Measurements from ENCODE around the gene DLGAP1. TPM values are rescaled to one million over a fixed set of nuclear protein-coding genes. Genes with fewer than 3 reads are reported as not detected.

The DLGAP1 gene
- total RNA-seq, 1 experiment from 2014 or later, result 0.07 TPM

DNA sequence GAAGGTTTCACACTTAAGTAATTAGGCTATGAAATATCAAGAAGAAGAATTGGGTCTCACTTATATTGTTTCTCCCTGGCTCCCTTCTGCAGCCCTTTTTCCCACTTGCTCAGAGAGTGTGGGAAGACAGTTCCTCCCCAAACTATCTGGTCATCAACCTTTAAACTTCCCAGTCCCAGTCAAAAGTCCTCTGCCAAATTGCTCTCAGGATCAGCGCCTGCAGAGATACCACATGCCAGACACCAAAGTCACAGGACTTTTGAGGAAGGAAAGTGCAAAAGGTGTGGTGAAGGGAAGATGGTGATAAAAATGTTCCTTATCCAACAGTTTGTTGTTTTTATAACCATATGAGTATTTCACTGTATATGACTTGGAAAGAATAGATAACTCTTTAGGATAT is 51.3 kb downstream of the DLGAP1 start:
- Mint-ChIP-seq H3K9me3 (ENCODE audit: unreplicated experiment) (no peaks in the 10 kb centered on the region), H3K36me3 (ENCODE audit: insufficient read depth, unreplicated experiment) (no peaks in the 10 kb centered on the region), H3K27me3 (ENCODE audit: insufficient read depth, unreplicated experiment) (peaks cover 6% of the 10 kb centered on the region), H3K4me3 (ENCODE audit: unreplicated experiment) (no peak overlapping the region), H3K4me1 (ENCODE audit: low read depth, unreplicated experiment) (no peaks in the 10 kb centered on the region), H3K27ac (ENCODE audit: unreplicated experiment) (no peak overlapping the region)
- CTCF ChIA-PET, result no interaction called here
- H3K4me3 ChIP-seq (ENCODE audit: low read depth, low read length), result no peak overlapping the region
- no peaks in the 10 kb centered on the region for H3K36me3 ChIP-seq (ENCODE audit: control insufficient read depth, insufficient read depth, low read length)
- no TSS peak for BruUV-seq (replicated peaks)
- POLR2A ChIA-PET, result no interaction called here
- intact Hi-C loops (cut with micrococcal nuclease; ENCODE audit: unreplicated experiment), result no loop called here
- no peak for DNase-seq
- H3K9me3 ChIP-seq, result no peaks in the 10 kb centered on the region
- no peaks in the 10 kb centered on the region for H3K4me1 ChIP-seq
- H3K27me3 ChIP-seq (replicated peaks; ENCODE audit: control insufficient read depth, insufficient read depth, low read length), result no peaks in the 10 kb centered on the region
- TF ChIP-seq, protein P1, sequence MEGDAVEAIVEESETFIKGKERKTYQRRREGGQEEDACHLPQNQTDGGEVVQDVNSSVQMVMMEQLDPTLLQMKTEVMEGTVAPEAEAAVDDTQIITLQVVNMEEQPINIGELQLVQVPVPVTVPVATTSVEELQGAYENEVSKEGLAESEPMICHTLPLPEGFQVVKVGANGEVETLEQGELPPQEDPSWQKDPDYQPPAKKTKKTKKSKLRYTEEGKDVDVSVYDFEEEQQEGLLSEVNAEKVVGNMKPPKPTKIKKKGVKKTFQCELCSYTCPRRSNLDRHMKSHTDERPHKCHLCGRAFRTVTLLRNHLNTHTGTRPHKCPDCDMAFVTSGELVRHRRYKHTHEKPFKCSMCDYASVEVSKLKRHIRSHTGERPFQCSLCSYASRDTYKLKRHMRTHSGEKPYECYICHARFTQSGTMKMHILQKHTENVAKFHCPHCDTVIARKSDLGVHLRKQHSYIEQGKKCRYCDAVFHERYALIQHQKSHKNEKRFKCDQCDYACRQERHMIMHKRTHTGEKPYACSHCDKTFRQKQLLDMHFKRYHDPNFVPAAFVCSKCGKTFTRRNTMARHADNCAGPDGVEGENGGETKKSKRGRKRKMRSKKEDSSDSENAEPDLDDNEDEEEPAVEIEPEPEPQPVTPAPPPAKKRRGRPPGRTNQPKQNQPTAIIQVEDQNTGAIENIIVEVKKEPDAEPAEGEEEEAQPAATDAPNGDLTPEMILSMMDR (IDR thresholded peaks at IDR 0.05; ENCODE audit: insufficient read depth in 1 of 2, low read depth in 1 of 2, low read length in 1 of 2, severe bottlenecking in 1 of 2, unreplicated experiment in 1 of 2), result no peak

- H3K4me1 ChIP-seq, result no peaks in the 10 kb centered on the region
- H3K4me1 Mint-ChIP-seq (ENCODE audit: low read depth, unreplicated experiment), result no peaks in the 10 kb centered on the region
- no peak overlapping the region for H3K4me3 ChIP-seq (ENCODE audit: low read depth, low read length)
- no TSS peak for BruUV-seq (replicated peaks)
- H3K9me3 ChIP-seq, result no peaks in the 10 kb centered on the region
- TF ChIP-seq, protein P1 (IDR thresholded peaks at IDR 0.05; ENCODE audit: insufficient read depth in 1 of 2, low read depth in 1 of 2, low read length in 1 of 2, severe bottlenecking in 1 of 2, unreplicated experiment in 1 of 2), result no peak
- peaks cover 6% of the 10 kb centered on the region for H3K27me3 Mint-ChIP-seq (ENCODE audit: insufficient read depth, unreplicated experiment)
- no peaks in the 10 kb centered on the region for H3K36me3 Mint-ChIP-seq (ENCODE audit: insufficient read depth, unreplicated experiment)
- intact Hi-C loops (cut with micrococcal nuclease; ENCODE audit: unreplicated experiment), result no loop called here
- POLR2A ChIA-PET, result no interaction called here
- no peaks in the 10 kb centered on the region for H3K9me3 Mint-ChIP-seq (ENCODE audit: unreplicated experiment)
- no peak for DNase-seq
- no peaks in the 10 kb centered on the region for H3K27me3 ChIP-seq (replicated peaks; ENCODE audit: control insufficient read depth, insufficient read depth, low read length)
- no peak overlapping the region for H3K27ac Mint-ChIP-seq (ENCODE audit: unreplicated experiment)
- no peak overlapping the region for H3K4me3 Mint-ChIP-seq (ENCODE audit: unreplicated experiment)
- no peaks in the 10 kb centered on the region for H3K36me3 ChIP-seq (ENCODE audit: control insufficient read depth, insufficient read depth, low read length)
- CTCF ChIA-PET, result no interaction called here
These were observed 54.2 kb downstream of the DLGAP1 start for GRCh38 chr18:4400911-4401310.

DNA sequence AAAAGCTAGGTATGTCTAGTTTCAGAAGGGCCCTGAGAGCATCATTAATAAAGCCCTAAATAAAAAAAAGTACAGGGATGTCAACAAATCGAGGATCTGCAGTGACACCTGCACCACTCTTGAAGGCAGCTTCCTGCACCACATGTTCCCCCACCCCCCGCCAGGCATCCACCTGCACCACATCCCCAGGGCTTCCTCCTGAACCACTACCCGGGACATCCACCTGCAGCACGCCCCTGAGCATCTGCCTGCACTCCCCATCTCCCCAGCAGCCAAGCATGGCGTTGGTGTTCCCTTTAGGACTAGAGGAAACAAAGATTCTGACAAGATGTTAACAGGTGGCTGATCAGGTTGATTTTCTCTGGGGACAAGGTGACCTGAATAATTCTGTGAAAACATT is 55.2 kb downstream of the DLGAP1 start:
- H3K9me3 Mint-ChIP-seq (ENCODE audit: unreplicated experiment), result no peaks in the 10 kb centered on the region
- no peak overlapping the region for H3K27ac Mint-ChIP-seq (ENCODE audit: unreplicated experiment)
- no peaks in the 10 kb centered on the region for H3K4me1 Mint-ChIP-seq (ENCODE audit: low read depth, unreplicated experiment)
- TF ChIP-seq, protein P1 (IDR thresholded peaks at IDR 0.05; ENCODE audit: insufficient read depth in 1 of 2, low read depth in 1 of 2, low read length in 1 of 2, severe bottlenecking in 1 of 2, unreplicated experiment in 1 of 2), result no peak
- Histone ChIP-seq H3K36me3 (ENCODE audit: control insufficient read depth, insufficient read depth, low read length) (no peaks in the 10 kb centered on the region), H3K9me3 (no peaks in the 10 kb centered on the region), H3K4me1 (no peaks in the 10 kb centered on the region), H3K27me3 (replicated peaks; ENCODE audit: control insufficient read depth, insufficient read depth, low read length) (no peaks in the 10 kb centered on the region), H3K4me3 (ENCODE audit: low read depth, low read length) (no peak overlapping the region)
- no TSS peak for BruUV-seq (replicated peaks)
- peaks cover 6% of the 10 kb centered on the region for H3K27me3 Mint-ChIP-seq (ENCODE audit: insufficient read depth, unreplicated experiment)
- no peak for DNase-seq
- intact Hi-C loops (cut with micrococcal nuclease; ENCODE audit: unreplicated experiment), result no loop called here
- POLR2A ChIA-PET, result no interaction called here
- no peaks in the 10 kb centered on the region for H3K36me3 Mint-ChIP-seq (ENCODE audit: insufficient read depth, unreplicated experiment)
- H3K4me3 Mint-ChIP-seq (ENCODE audit: unreplicated experiment), result no peak overlapping the region
- CTCF ChIA-PET, result no interaction called here

Data from Caco-2 (cell line).